Measurements from ENCODE around the gene PARD6G.
"Not testable (repeated sequence)": the region's sequence is repeated elsewhere in the genome, so short reads cannot be mapped to it uniquely, and the experiment has no call there.

Gene PARD6G

DNA sequence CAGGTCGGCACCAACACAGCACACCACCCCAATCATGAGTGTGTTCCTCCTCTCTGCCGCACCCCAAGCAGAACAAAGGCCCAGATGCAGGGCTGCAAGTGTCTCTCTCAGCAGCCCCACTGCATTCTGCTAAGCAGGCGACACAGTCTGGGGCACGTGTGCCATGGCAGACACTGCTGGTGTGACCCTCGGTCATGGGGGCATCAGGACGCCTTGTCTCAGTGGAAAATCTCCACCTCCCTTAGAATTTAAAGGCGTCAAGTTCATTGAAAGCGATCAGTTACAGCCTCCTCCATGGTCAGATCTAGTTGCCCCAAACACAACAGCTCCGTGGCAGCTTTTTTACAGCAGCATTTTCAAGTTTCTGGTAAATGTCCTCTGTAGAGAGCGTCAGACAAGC, 81.1 kb downstream of the PARD6G start:
- Mint-ChIP-seq H3K27ac (no peak overlapping the region), H3K4me3 (no peak overlapping the region), H3K9me3 (peaks cover 11% of the 10 kb centered on the region), H3K36me3 (no peaks in the 10 kb centered on the region), H3K4me1 (peaks cover 4% of the 10 kb centered on the region)
- DNase-seq (ENCODE audit: low spot score in 2 of 2), result no peak
- no peak for ATAC-seq

DNA sequence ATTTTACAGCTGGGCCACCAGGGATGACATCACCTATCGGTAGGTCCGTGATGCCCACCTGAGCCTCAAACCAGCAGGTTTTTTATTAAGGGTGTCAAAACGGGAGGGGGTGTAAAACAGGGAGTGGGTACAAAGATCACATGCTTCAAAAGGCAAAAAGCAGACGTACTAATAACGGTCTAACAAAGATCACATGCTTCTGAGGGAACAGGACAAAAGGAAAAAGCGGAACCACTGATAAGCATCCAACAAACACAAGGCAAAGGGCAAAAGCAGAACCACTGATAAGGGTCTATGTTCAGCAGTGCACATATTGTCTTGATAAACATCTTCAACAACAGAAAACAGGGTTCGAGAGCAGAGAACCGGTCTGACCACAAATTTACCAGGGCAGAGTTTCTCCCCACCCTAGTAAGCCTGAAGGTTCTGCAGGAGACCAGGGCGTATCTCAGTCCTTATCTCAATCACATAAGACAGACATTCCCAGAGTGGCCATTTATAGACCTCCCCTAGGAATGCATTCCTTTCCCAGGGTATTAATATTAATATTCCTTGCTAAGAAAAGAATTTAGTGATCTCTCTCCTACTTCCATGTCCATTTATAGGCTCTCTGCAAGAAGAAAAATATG, 82.5 kb downstream of the PARD6G start:
- ATAC-seq; H3K4me1 Mint-ChIP-seq; DNase-seq (ENCODE audit: low spot score in 2 of 2); H3K4me3 Mint-ChIP-seq; H3K27ac Mint-ChIP-seq; H3K36me3 Mint-ChIP-seq: not testable (repeated sequence)
- H3K9me3 Mint-ChIP-seq, result peaks cover 11% of the 10 kb centered on the region

DNA sequence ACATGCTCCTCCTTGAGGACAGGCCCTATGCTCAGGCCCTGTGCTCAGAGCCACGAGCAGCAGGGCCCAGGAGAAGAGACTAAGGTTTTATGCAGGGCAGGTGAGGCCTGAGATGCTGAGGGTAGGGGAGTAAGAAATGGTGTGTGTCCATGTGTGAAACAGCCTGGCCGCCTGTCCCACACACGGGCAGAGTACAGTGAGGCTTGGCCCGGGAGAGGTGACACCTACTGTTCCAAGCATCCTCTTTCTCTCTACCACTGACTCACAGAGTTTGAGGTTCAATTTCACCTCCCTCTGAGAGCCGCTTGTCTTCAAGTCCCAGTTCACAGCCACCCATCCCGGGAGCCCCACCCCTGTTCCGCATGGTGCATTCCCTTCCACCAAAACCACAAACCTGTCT, 84.1 kb downstream of the PARD6G start:
- Mint-ChIP-seq H3K9me3 (peaks cover 11% of the 10 kb centered on the region), H3K27ac (no peak overlapping the region), H3K36me3 (no peaks in the 10 kb centered on the region), H3K4me1 (no peaks in the 10 kb centered on the region), H3K4me3 (no peak overlapping the region)
- no peak for ATAC-seq
- DNase-seq (ENCODE audit: low spot score in 2 of 2), result no peak

DNA sequence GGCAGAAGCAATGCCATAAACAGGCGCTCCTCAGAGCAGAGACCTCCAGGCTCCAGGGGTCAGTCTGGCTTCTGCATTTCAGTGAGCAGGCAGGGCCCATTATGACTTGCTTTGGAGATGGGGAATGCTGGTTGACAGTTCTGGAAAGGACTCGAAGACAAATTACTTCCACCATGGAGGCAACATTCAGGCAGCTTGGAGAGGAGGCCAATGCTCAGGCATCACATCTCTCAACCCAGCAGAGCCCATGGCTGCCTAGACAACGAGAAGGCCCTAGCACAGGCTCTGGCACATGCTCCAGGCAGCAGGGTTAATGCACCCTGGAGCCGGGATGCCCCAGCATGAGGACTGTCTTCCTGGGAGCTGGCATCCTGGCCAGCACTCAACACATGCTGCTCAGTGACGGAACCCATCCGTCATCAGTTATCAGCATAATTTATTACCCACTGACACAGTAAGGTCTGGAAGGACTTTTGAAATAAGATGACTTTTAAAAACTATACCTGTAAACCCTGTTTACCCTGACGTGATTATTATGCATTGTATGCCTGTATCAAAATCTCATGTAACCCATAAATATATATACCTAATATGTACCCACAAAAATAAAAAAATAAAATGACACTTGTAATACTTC, 85.4 kb downstream of the PARD6G start:
- Mint-ChIP-seq H3K36me3 (no peaks in the 10 kb centered on the region), H3K4me3 (no peak overlapping the region)

DNA sequence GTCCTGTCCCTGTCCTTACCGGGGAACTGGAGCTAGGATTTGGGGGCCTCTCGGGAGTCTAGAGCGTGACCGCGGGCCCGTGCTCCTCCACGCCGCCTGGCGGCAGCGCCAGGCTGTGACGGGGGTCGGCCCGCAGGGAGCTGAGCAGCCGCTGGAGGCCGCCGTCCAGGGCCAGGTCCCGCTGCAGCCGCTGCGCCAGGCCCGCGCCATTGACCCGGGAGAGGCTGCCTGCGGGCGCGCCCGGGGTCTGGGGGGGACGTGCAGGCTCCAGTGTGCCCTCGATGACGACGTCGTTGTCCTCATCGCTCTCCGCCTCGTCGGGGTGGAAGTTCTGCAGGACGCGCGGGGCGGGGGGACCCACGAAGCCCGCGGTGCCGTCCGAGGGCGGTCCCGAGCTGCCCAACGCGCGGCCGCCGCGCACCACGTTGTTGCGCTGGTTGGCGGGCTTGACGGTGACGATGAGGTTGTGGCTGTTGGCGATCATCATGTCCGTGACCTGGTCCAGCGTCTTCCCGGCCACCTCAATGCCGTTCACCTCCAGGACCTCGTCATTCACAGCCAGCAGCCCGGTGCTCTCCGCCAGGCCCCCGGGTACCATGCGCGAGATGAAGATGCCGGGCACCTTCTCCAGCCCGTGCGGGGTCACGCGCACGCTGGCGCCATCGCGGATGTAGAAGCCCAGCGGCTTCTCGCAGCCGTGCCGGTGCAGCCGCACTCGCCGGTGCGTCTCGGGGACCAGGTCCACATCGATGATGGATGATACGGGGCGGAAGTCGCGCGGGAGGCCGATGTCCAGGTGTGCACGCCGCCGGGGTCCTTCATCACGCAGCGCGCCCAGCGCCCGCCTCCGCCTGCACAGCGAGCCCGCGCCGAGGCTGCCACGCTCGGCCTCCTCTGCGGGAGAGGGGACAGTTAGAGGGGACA, 87.3 kb downstream of the PARD6G start:
- H3K36me3 Mint-ChIP-seq, result no peaks in the 10 kb centered on the region
- H3K27ac Mint-ChIP-seq, result no peak overlapping the region

More for the DNA sequence above, 85.4 kb downstream of the PARD6G start:
- Mint-ChIP-seq H3K27ac (no peak overlapping the region), H3K4me1 (no peaks in the 10 kb centered on the region), H3K9me3 (peaks cover 11% of the 10 kb centered on the region)
- DNase-seq (ENCODE audit: low spot score in 2 of 2) (no peak), ATAC-seq (no peak)

DNA sequence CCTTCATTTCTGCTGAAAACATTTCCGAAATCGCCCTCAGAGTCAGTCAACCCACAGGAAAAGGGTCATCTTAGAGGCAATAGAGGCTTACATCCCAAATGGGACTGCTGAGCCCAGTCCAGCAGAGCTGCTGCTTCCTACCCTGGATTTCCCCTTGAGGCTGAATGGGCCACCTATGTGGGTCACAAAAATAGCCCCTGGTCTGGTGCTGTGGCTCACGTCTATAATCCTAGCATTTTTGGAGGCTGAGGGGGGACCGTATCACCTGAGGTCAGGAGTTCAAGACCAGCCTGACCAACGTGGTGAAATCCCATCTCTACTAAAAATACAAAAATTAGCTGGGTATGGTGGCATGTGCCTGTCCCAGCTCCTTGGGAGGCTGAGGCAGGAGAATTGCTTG, 88.9 kb downstream of the PARD6G start:
- ATAC-seq (no peak), DNase-seq (ENCODE audit: low spot score in 2 of 2) (no peak)
- Mint-ChIP-seq H3K4me1 (peaks cover 9% of the 10 kb centered on the region), H3K36me3 (no peaks in the 10 kb centered on the region), H3K27ac (no peak overlapping the region), H3K9me3 (no peaks in the 10 kb centered on the region), H3K4me3 (no peak overlapping the region)

More for the DNA sequence above, 87.3 kb downstream of the PARD6G start:
- Mint-ChIP-seq H3K4me1 (no peaks in the 10 kb centered on the region), H3K4me3 (no peak overlapping the region), H3K9me3 (peaks cover 8% of the 10 kb centered on the region)
- ATAC-seq (peak; percentile 88), DNase-seq (ENCODE audit: low spot score in 2 of 2) (peak in 1 of 2 donors; percentile 30)

DNA sequence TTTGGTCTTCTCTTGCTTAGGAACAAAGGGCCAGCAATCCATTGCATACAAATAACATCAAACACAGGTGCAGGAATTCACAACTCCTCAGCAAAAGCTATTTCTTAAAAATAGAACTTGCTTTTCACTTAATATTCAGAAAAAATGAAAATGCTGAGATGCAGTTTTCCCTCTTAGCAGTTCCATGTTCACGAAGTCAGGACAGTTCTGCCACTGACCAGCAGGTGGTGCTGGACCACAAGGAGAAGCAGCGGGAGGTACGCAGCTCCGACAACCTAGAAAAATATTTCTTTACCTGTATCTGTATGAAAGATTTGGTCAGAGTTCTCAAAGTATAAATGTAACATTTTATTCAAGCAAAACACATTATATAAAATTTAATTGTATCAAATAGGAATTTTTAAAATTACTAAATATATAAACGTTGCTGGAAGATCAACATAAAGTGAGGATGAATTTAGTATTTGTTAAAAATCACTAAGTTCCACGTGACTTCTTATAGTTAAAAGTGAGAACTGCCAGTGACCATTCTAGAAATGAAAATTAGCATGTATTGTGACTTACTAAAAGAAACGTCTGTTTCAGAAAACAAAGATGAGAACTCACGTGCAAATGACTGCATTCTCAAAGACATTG, 89.5 kb downstream of the PARD6G start:
- peak; percentile 64 to 84 for DNase-seq (ENCODE audit: low spot score in 2 of 2)
- Mint-ChIP-seq H3K27ac (no peak overlapping the region), H3K9me3 (no peaks in the 10 kb centered on the region), H3K4me1 (peaks cover 9% of the 10 kb centered on the region), H3K36me3 (no peaks in the 10 kb centered on the region), H3K4me3 (no peak overlapping the region)
- no peak for ATAC-seq

DNA sequence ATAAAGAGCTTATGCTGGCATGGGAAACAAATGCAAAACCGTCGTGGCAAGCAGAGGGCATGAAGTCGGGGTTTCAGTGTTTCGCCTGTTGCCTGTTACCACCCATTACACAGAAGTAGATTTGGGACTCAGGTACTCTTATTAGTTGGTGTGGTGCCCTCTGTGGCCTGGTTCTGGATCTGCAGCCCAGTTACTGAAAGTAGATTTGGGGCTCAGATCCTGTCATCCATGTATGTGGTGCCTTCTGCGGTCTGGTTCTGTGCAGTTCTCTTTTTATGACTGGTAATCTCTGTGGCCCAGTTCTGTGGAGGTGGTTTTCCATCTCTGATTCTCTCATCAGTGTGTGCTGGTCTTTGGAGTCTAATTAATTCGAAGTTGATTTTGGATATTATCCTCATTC, 93.0 kb downstream of the PARD6G start:
- Mint-ChIP-seq H3K9me3 (no peaks in the 10 kb centered on the region), H3K27ac (no peak overlapping the region), H3K4me1 (peaks cover 9% of the 10 kb centered on the region), H3K4me3 (no peak overlapping the region), H3K36me3 (no peaks in the 10 kb centered on the region)
- ATAC-seq, result peak; percentile 94
- DNase-seq (ENCODE audit: low spot score in 2 of 2), result peak in 1 of 2 donors; percentile 67

DNA sequence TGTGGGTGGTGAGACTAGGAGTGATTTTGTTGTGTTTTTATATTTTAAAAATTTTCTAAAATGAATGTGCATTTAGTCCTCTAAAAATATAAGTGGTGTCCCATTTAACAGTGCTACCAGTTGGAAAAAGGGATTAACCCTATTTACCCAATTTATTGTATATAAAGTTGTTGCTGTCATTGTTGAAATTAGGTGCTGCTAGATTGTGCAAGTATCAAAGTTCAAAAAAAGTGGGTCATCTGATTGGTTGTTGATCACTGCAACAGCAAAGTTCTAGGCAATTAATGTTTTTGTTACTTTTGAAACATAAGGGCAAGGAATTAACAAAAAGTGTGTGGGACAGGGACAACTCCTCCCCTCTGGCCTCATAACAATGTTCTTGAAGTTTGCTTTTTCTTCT, 97.6 kb downstream of the PARD6G start:
- H3K27ac Mint-ChIP-seq, result peak overlapping the region; percentile 72
- H3K36me3 Mint-ChIP-seq, result no peaks in the 10 kb centered on the region
- H3K4me3 Mint-ChIP-seq, result no peak overlapping the region
- DNase-seq (ENCODE audit: low spot score in 2 of 2), result no peak
- H3K9me3 Mint-ChIP-seq, result no peaks in the 10 kb centered on the region
- no peak for ATAC-seq
- peaks cover 18% of the 10 kb centered on the region for H3K4me1 Mint-ChIP-seq

DNA sequence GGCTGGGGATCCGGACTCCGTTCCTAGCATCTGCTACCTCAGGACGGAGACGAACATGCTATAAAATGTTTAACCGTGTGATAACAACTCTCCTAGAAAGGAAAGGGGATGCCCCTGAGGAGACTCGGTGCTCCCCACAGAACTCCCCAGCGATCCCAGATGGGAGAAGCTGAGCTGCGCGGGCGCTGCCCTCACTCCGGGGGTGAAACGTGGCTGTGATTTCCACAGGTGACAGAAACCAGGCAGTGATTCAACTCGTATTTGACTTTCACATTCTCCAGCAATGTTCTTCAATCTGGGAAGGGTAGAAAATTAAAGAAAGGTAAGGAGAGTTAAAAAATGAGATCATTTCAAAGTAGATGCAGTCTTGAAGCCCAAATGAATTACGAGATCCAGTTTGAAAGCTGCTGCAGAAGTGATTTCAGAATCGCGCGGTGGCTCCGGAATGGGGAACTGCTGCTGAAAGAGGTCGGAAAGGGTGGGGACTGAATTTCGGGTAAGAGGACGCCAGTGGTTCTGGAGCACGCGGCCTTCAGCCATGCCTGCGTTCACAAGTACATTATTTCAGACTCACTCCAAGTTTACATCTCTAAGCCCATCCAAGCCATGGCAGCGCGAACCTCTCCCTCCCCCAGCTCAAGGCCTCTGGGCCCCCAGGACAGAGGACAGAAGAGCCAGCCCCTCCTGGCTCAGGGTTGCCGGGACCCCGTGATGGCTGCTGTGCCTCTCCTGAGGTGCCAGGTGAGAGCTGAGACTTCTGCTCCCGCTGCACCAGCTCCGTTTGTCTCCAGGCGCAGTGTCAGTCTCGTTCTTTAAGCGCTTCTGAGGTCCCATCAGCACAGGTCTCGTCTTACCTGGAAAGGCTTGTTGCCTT, 98.8 kb downstream of the PARD6G start:
- Mint-ChIP-seq H3K36me3 (no peaks in the 10 kb centered on the region), H3K4me1 (peaks cover 10% of the 10 kb centered on the region), H3K9me3 (no peaks in the 10 kb centered on the region), H3K4me3 (peak overlapping the region; percentile 72), H3K27ac (no peak overlapping the region)
- no peak for ATAC-seq
- no peak for DNase-seq (ENCODE audit: low spot score in 2 of 2)

DNA sequence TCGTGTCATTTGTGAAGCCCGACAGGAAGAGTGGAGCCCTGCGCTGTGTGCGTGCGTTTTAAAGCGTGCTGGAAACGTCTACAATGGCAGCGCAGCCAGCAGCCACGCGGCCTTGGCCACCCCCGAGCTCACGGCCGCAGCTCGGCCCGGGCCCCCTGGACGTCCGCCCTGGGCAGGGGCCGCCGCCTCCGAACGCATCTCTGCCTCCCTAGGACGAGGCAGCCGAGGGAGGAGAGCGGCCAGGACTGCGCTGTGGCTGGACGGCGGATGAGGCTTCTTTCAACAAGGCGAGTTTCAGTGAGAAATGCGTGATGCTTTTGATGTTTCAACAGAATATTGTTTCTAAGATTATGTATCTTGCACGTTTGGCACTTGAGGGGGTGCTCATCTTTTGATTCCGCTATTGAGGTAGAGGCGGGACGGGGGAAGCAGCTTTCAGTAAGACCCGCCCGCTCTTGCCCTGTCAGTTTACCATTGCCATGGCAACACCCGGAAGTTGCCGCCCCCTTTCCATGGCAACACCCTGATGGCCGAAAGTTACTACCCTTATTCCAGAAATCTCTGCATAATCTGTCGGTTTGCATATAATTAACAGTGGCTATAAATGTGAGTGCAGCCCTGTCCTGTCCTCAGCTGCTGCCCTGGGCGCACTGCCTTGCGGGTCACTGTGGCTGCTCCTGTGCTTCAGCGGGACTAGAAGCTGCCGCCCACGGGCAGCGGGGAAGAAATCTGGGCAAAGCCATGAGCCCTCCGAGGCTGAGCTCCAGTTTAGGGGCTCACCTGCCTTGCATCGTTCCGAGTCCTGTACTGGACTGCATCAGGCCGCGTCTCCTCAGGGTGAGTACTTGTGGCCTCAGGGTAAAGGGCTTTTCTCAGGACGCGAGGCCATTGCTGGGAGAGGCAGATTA, 99.6 kb downstream of the PARD6G start:
- peak; percentile 92 for ATAC-seq
- Mint-ChIP-seq H3K4me3 (peak overlapping the region; percentile 72), H3K4me1 (peaks cover 10% of the 10 kb centered on the region), H3K9me3 (no peaks in the 10 kb centered on the region), H3K27ac (peak overlapping the region; percentile 54), H3K36me3 (no peaks in the 10 kb centered on the region)
- peak; percentile 51 to 82 for DNase-seq (ENCODE audit: low spot score in 2 of 2)

DNA sequence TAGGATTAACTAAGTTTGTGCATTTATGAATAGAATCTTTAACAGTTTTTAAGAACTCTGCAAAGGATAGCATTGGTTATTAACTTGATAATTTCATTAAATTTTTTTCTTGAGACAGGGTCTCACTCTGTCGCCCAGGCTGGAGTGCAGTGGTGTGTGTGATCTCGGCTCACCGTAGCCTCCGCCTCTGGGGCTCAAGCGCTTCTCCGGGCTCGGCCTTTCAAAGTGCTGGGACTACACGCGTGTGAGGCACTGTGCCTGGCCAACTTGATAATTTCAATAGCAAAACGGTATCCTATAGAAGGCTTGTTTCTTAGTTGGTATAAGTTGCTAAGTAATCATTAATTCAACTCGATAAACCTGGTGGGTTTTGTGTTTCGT, 100.3 kb downstream of the PARD6G start:
- ATAC-seq (peak; percentile 36), DNase-seq (ENCODE audit: low spot score in 2 of 2) (no peak)
- Mint-ChIP-seq H3K4me1 (peaks cover 10% of the 10 kb centered on the region), H3K4me3 (peak overlapping the region; percentile 72), H3K27ac (no peak overlapping the region), H3K36me3 (no peaks in the 10 kb centered on the region), H3K9me3 (no peaks in the 10 kb centered on the region)

DNA sequence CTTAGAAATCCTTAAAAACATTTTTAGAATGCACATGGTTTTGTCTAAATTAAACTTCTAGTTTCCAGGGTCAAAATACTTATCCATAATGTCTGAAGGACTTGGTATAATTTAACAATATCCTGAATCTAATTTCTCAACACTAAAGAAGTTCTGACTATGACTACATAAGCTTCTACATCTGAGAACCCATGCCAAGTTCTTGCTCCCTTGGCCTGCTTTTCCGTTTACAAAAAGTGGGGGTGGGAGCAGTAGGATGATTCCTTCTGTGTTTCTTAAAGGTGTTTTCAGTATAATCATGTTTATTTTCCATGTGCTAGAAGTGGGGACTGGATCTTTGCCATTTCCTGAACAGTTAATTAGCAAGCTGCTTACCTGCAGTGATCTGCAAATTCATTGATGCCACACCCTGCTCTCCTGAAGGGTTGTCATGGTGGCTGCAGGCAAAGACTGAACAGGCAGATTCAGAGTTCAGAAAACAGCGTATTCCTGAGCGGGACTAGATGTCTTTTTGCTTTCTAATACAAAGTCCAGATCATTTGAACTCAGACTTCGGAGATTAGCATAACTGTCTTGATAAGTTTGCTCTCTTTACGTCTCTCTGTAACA, 102.0 kb downstream of the PARD6G start:
- peaks cover 10% of the 10 kb centered on the region for H3K4me1 Mint-ChIP-seq

More for the DNA sequence above, 102.0 kb downstream of the PARD6G start:
- no peak for DNase-seq (ENCODE audit: low spot score in 2 of 2)
- no peaks in the 10 kb centered on the region for H3K9me3 Mint-ChIP-seq
- H3K27ac Mint-ChIP-seq, result no peak overlapping the region
- no peak overlapping the region for H3K4me3 Mint-ChIP-seq
- peaks cover 8% of the 10 kb centered on the region for H3K36me3 Mint-ChIP-seq
- no peak for ATAC-seq
